HG03060 (cell line): ENCODE results near the gene IQCM.
A peak's percentile ranks its signal among the peaks of the same experiment; 100 is the strongest.
"Not testable (repeated sequence)": the region's sequence is repeated elsewhere in the genome, so short reads cannot be mapped to it uniquely, and the experiment has no call there.

ENCODE experiments used
- ATAC-seq: cut with Tn5 transposase; IDR thresholded peaks from one replicate; pipeline ENCODE4 v1.9.1; 2021; ENCODE audit warnings: low read depth, moderate number of reproducible peaks; ENCODE audit not compliant: unreplicated experiment

IQCM gene

GRCh38 chr4:149493492-149493891 is 322.2 kb downstream of the IQCM start:
- no peak for ATAC-seq

GRCh38 chr4:149489321-149489720 is 326.3 kb downstream of the IQCM start:
- ATAC-seq, result no peak

GRCh38 chr4:149486861-149487260 is 328.8 kb downstream of the IQCM start:
- ATAC-seq, result no peak

- ATAC-seq, result not testable (repeated sequence)
Measured at GRCh38 chr4:149468669-149469068, 347.0 kb downstream of the IQCM start.

- ATAC-seq, result no peak
Measured at GRCh38 chr4:149466446-149466845, 349.2 kb downstream of the IQCM start.

- ATAC-seq, result no peak
Measured at GRCh38 chr4:149465955-149466354, 349.7 kb downstream of the IQCM start.

- no peak for ATAC-seq
Measured at GRCh38 chr4:149443537-149443936, 372.1 kb downstream of the IQCM start.

GRCh38 chr4:149441338-149441737 is 374.3 kb downstream of the IQCM start:
- no peak for ATAC-seq

- no peak for ATAC-seq
Measured at GRCh38 chr4:149426461-149426860, 389.2 kb downstream of the IQCM start.

- ATAC-seq, result no peak
Measured at GRCh38 chr4:149409555-149409962, 406.1 kb downstream of the IQCM start.

- ATAC-seq, result no peak
Measured at GRCh38 chr4:149409146-149409545, 406.5 kb downstream of the IQCM start.

GRCh38 chr4:149404143-149404542 is 411.5 kb downstream of the IQCM start:
- no peak for ATAC-seq

GRCh38 chr4:149403081-149403480 is 412.6 kb downstream of the IQCM start:
- no peak for ATAC-seq

- no peak for ATAC-seq
Measured at GRCh38 chr4:149398993-149399392, 416.6 kb downstream of the IQCM start.

GRCh38 chr4:149370785-149371420 is 444.7 kb downstream of the IQCM start:
- ATAC-seq, result peak; percentile 70

GRCh38 chr4:149370002-149370401 is 445.6 kb downstream of the IQCM start:
- ATAC-seq, result no peak

GRCh38 chr4:149353241-149353640 is 462.4 kb downstream of the IQCM start:
- ATAC-seq, result no peak

- no peak for ATAC-seq
Measured at GRCh38 chr4:149349541-149349940, 466.1 kb downstream of the IQCM start.

GRCh38 chr4:149347139-149347538 is 468.5 kb downstream of the IQCM start:
- no peak for ATAC-seq

- ATAC-seq, result no peak
Measured at GRCh38 chr4:149345424-149345823, 470.2 kb downstream of the IQCM start.

GRCh38 chr4:149344436-149344835 is 471.2 kb downstream of the IQCM start:
- no peak for ATAC-seq

- ATAC-seq, result no peak
Measured at GRCh38 chr4:149343614-149344013, 472.0 kb downstream of the IQCM start.

- not testable (repeated sequence) for ATAC-seq
Measured at GRCh38 chr4:149341117-149341516, 474.5 kb downstream of the IQCM start.
